RWPE2 (cell line): Measurements from ENCODE around the gene NT5C3A.

Experiments
- ATAC-seq: fragments of 200-7000 bp; cut with Tn5 transposase; 3 replicates; pipeline ENCODE4 v1.9.1; 2021; ENCODE audit warnings: low read depth
- DNase-seq: peaks from one replicate; pipeline ENCODE4 v3.0.0-alpha.2; 2020; ENCODE audit warnings: low spot score
- H3K27ac ChIP-seq: fragments of 450-650 bp; 2 replicates; pipeline ENCODE4 v1.5.1; 2017; ENCODE audit warnings: mild to moderate bottlenecking; ENCODE audit not compliant: poor library complexity, severe bottlenecking
- H3K27me3 ChIP-seq: fragments of 250-450 bp; sonication (Bioruptor Pico); 2 replicates; pipeline ENCODE4 v1.5.1; 2021; ENCODE audit warnings: mild to moderate bottlenecking, moderate library complexity; ENCODE audit not compliant: insufficient read depth, poor library complexity, severe bottlenecking
- H3K36me3 ChIP-seq: fragments of 250-450 bp; sonication (Bioruptor Pico); 2 replicates; pipeline ENCODE4 v1.5.1; 2020; ENCODE audit warnings: low read depth, mild to moderate bottlenecking, moderate library complexity
- H3K4me1 ChIP-seq: fragments of 250-450 bp; sonication (Bioruptor Pico); 2 replicates; pipeline ENCODE4 v1.5.1; 2021; ENCODE audit warnings: mild to moderate bottlenecking, moderate library complexity; ENCODE audit not compliant: insufficient read depth, poor library complexity, severe bottlenecking
- H3K4me3 ChIP-seq: fragments of 250-450 bp; sonication (Bioruptor Pico); 2 replicates; pipeline ENCODE4 v1.5.1; 2021; ENCODE audit warnings: mild to moderate bottlenecking, moderate library complexity; ENCODE audit not compliant: severe bottlenecking
- H3K9me3 ChIP-seq: fragments of 250-450 bp; sonication (Bioruptor Pico); 2 replicates; pipeline ENCODE4 v1.5.1; 2021; ENCODE audit warnings: mild to moderate bottlenecking, moderate library complexity; ENCODE audit not compliant: severe bottlenecking
- TF ChIP-seq, protein P1 (sequence below): fragments of 450-650 bp; IDR thresholded peaks from one replicate; pipeline ENCODE4 v1.5.1; 2017; ENCODE audit warnings: mild to moderate bottlenecking, moderate library complexity; ENCODE audit not compliant: poor library complexity, severe bottlenecking

NT5C3A gene

GRCh38 chr7:33061282-33061937 is 1.2 kb downstream of the NT5C3A start:
- TF ChIP-seq, protein P1, sequence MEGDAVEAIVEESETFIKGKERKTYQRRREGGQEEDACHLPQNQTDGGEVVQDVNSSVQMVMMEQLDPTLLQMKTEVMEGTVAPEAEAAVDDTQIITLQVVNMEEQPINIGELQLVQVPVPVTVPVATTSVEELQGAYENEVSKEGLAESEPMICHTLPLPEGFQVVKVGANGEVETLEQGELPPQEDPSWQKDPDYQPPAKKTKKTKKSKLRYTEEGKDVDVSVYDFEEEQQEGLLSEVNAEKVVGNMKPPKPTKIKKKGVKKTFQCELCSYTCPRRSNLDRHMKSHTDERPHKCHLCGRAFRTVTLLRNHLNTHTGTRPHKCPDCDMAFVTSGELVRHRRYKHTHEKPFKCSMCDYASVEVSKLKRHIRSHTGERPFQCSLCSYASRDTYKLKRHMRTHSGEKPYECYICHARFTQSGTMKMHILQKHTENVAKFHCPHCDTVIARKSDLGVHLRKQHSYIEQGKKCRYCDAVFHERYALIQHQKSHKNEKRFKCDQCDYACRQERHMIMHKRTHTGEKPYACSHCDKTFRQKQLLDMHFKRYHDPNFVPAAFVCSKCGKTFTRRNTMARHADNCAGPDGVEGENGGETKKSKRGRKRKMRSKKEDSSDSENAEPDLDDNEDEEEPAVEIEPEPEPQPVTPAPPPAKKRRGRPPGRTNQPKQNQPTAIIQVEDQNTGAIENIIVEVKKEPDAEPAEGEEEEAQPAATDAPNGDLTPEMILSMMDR: no peak
- no peak for ATAC-seq
- Histone ChIP-seq H3K27ac (peak overlapping the region; percentile 69), H3K9me3 (no peaks in the 10 kb centered on the region), H3K4me1 (peaks cover 15% of the 10 kb centered on the region), H3K36me3 (0 out of 2 replicates have a peak, but pooled peaks cover 3% of the 10 kb centered on the region), H3K4me3 (peak overlapping the region; percentile 64), H3K27me3 (no peaks in the 10 kb centered on the region)
- no peak for DNase-seq

GRCh38 chr7:33059635-33060034 is 2.9 kb downstream of the NT5C3A start:
- TF ChIP-seq, protein P1: no peak
- ATAC-seq (no peak), DNase-seq (no peak)
- Histone ChIP-seq H3K36me3 (0 out of 2 replicates have a peak, but pooled peaks cover 3% of the 10 kb centered on the region), H3K4me3 (no peak overlapping the region), H3K4me1 (peaks cover 15% of the 10 kb centered on the region), H3K27ac (no peak overlapping the region), H3K27me3 (no peaks in the 10 kb centered on the region), H3K9me3 (no peaks in the 10 kb centered on the region)

DNA sequence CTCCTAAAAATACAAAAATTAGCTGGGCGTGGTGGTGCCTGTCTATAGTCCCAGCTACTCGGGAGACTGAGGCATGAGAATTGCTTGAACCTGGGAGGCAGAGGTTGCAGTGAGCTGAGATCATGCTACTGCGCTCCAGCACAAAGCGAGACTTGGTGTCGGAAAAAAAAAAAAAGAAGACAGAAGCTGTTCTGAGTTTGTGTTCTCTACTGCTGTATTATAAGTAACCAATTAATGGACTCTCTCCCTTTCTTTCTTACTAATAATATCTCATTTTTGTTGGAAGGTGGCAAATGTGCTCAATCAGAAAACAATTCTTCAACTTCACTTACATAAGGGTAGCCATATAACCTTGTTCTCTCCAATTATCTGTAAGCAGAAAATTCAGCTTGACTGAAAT is 7.4 kb downstream of the NT5C3A start:
- Histone ChIP-seq H3K4me1 (peaks cover 12% of the 10 kb centered on the region), H3K27ac (no peak overlapping the region), H3K36me3 (0 out of 2 replicates have a peak, but pooled peaks cover 8% of the 10 kb centered on the region), H3K9me3 (no peaks in the 10 kb centered on the region), H3K27me3 (no peaks in the 10 kb centered on the region), H3K4me3 (no peak overlapping the region)
- TF ChIP-seq, protein P1: no peak
- DNase-seq (no peak), ATAC-seq (no peak)

DNA sequence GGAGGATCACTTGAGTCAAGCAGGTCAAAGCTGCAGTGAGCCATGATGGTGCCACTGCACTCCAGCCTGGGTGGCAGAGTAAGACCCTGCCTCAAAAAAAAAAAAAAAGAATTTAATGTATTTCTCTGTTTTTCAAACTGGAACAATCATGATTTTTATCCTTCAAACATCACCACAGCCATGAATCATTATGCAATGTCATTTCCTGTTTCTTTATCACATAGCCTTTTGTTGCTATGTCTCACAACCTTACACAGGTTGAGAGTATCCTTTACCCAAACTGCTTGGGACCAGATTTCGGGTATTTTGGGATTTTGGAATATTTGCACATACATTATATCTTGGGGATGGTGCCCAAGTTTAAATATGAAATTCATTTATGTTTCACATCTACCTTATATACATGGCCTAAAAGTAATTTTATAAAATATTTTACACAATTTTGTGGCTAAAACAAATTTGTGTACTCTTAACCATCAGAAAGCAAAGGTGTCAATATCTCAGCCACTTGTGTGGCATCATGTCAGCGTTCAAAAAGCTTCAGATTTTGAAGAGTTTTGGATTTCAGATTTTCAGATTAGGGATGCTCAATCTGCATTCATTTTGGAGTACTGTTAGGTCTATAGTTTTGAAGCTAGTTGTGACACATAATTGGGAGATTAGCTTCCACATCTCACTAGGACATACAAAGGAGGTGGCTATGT is 8.2 kb downstream of the NT5C3A start:
- H3K27ac ChIP-seq: peak overlapping the region; percentile 6
- DNase-seq (no peak), ATAC-seq (peak; percentile 58; the same call in 2 of the 3 replicates)

More for the DNA sequence above, 8.2 kb downstream of the NT5C3A start:
- H3K27me3 ChIP-seq: no peaks in the 10 kb centered on the region
- peaks cover 11% of the 10 kb centered on the region for H3K4me1 ChIP-seq
- H3K36me3 ChIP-seq: 0 out of 2 replicates have a peak, but pooled peaks cover 8% of the 10 kb centered on the region
- no peaks in the 10 kb centered on the region for H3K9me3 ChIP-seq
- TF ChIP-seq, protein P1: no peak
- H3K4me3 ChIP-seq: no peak overlapping the region
